ENCODE measurements around the gene ELOB.

DNA sequence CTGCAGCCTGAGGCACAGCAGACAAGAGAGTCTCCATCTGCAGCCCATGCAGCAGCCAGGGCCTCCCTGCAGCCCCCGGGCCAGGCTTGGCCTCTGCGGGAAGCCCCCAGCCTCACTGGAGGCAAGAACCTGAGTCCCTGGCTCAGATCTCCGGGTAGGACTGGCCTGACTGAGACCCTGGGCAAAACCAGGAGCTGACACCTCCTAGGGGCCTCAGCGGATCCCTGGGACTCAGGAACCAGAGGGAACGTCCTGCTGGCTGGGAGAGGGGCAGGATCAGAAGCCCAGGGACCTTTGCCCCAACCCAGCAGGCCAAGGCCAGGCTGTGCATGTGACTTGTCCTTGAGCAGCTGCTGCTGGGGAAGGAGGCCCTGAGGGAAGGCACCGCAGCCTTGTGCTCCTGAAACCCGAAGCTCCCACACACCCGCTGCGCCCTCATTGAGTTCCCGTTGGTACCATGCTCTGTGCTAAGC lies 38.3 kb upstream of the ELOB start:
- TF ChIP-seq, protein P1, sequence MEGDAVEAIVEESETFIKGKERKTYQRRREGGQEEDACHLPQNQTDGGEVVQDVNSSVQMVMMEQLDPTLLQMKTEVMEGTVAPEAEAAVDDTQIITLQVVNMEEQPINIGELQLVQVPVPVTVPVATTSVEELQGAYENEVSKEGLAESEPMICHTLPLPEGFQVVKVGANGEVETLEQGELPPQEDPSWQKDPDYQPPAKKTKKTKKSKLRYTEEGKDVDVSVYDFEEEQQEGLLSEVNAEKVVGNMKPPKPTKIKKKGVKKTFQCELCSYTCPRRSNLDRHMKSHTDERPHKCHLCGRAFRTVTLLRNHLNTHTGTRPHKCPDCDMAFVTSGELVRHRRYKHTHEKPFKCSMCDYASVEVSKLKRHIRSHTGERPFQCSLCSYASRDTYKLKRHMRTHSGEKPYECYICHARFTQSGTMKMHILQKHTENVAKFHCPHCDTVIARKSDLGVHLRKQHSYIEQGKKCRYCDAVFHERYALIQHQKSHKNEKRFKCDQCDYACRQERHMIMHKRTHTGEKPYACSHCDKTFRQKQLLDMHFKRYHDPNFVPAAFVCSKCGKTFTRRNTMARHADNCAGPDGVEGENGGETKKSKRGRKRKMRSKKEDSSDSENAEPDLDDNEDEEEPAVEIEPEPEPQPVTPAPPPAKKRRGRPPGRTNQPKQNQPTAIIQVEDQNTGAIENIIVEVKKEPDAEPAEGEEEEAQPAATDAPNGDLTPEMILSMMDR (IDR thresholded peaks at IDR 0.05) = no peak
- no peak for TF ChIP-seq POLR2A (IDR thresholded peaks at IDR 0.05)
